GM18873 (cell line): ENCODE data around the gene HMCES.
"Not testable (repeated sequence)": the region's sequence is repeated elsewhere in the genome, so short reads cannot be mapped to it uniquely, and the experiment has no call there.

Experiments used
- ATAC-seq: cut with Tn5 transposase; IDR thresholded peaks from one replicate; pipeline ENCODE4 v1.9.1; 2021; ENCODE audit warnings: mild to moderate bottlenecking, moderate library complexity, moderate number of reproducible peaks; ENCODE audit not compliant: unreplicated experiment, low FRiP score

HMCES gene

GRCh38 chr3:129343643-129344360, 65.1 kb downstream of the HMCES start:
- no peak for ATAC-seq

GRCh38 chr3:129344540-129345220, 66.0 kb downstream of the HMCES start:
- no peak for ATAC-seq

DNA sequence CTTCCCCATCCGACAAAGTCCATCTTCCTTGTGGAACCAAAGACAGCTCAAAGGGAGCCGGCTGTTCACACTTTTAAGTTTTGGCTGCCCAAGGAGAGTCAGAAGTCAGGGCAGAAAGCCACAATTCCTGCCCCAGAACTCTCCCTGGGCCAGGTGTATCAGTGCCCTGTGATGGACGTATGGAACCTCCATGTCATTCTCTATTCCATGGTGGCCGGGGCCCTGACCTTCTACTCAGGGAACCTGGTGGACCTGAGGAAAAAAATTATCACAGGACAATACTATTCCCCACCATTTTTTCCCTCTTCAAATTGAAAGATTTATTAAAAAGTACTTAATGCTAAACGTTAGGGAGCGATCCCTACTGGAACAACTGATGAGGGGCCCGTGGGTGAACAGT, 66.6 kb downstream of the HMCES start:
- no peak for ATAC-seq

DNA sequence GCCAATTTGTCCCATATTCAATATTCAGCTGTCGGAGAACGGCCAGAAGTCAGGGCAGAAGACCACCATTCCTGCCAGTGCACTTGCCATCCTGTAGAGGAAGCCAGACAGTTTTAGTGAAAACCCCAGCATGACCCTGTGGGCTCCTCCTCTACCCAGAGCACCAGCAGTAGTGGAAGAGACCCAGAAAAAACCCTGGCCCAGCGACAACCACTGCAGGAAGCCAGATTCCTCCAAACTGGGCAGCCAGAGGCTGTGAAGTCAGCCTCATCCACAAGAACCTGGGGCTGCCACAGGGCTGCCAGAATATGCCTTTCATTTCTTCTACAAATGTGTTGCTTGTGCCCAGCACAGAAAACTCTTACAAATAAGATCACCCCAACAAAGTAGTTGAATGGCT, 67.3 kb downstream of the HMCES start:
- ATAC-seq = no peak

- no peak for ATAC-seq
Observed at GRCh38 chr3:129346695-129347457, 68.2 kb downstream of the HMCES start.

GRCh38 chr3:129347458-129347845, 68.8 kb downstream of the HMCES start:
- no peak for ATAC-seq

DNA sequence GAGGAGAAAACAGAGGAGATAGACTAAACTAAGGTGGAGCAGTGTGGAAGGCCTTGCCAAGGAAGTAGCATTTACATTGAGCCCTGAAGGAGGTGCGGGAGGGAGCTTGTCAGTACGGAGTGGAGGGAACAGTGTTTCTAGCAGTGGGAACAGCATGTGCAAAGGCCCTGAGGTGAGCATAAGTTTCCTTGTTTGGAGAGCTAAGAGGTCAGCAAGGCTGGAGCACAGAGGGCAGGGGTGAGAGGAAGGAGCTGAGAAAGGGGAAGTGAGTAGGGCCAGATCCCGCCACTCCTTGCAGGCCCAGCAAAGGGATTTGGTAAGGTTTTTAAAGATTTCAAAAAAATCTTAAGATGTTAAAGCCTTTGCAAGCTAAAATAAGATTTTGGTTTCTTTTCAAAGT, 70.1 kb downstream of the HMCES start:
- no peak for ATAC-seq

- ATAC-seq = not testable (repeated sequence)
Observed at GRCh38 chr3:129349169-129349568, 70.5 kb downstream of the HMCES start.

GRCh38 chr3:129349791-129350190, 71.1 kb downstream of the HMCES start:
- no peak for ATAC-seq

GRCh38 chr3:129352045-129352444, 73.4 kb downstream of the HMCES start:
- no peak for ATAC-seq

GRCh38 chr3:129352650-129353588, 74.2 kb downstream of the HMCES start:
- ATAC-seq = no peak

DNA sequence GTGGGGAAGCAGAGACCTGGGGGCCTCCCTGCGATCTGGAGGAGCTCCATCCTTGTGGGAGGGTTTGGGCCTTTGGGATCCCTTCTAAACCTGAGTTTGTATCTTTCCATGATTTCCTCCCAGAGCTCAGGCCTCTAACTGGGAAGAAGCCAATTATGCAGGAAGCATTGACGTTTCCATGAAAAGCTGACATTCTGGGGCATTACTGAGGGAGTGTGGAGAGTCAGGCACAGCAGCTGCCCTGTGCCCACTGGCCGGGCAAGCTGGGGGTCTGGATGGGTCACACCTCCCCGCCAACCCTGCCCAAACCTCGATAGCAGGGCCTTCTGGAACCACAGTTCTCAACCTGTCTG, 74.9 kb downstream of the HMCES start:
- ATAC-seq = no peak
